GM18498 (cell line): ENCODE data around the gene SMC5.

Source experiments
- ATAC-seq: cut with Tn5 transposase; IDR thresholded peaks from one replicate; pipeline ENCODE4 v1.9.1; 2021; ENCODE audit warnings: mild to moderate bottlenecking, moderate library complexity; ENCODE audit not compliant: unreplicated experiment

SMC5 gene

DNA sequence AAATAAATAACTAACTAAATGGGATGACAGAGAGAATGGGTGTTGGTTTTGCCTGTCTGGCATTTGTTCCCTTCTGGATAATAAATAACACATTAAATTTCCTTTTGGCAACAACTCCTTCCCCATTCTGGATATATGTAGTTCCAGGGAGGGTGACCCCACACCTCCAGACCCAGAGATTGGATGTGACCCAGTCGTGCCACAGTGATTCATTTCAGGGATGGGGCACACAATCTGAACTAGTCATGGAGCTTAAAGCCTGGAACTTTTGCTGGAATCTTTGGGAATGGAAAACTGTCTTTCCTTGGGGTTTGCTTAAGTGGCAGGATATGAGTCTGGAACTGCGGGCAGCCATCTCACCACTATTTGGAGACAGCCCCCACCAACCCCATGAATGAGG is 144.4 kb downstream of the SMC5 start:
- ATAC-seq = no peak

- no peak for ATAC-seq
These were observed 144.8 kb downstream of the SMC5 start for GRCh38 chr9:70403618-70404025.

- ATAC-seq = no peak
These were observed 145.5 kb downstream of the SMC5 start for GRCh38 chr9:70404261-70404660.
